RWPE1 (cell line): Measurements from ENCODE around the gene TRIM8.

Source experiments
- CTCF ChIA-PET: fragments of 350-600 bp; sonication (Branson Sonifier 250); formaldehyde crosslinking; extraction: SDS; loops from one replicate; lab custom pipeline; 2021; lab: Yijun Ruan, JAX
- POLR2A ChIA-PET: fragments of 400-600 bp; formaldehyde crosslinking; extraction: SDS; loops from one replicate; lab custom pipeline; 2020; ENCODE audit warnings: antibody characterized with exemption; ENCODE audit not compliant: low non-redundant PET; lab: Yijun Ruan, JAX
- DNase-seq: peaks from one replicate; pipeline ENCODE4 v3.0.0; 2012; ENCODE audit warnings: low spot score
- H3K27ac ChIP-seq: fragments of 450-650 bp; 2 replicates; pipeline ENCODE4 v1.5.1; 2017
- CTCF ChIP-seq: fragments of 450-650 bp; conservative IDR thresholded peaks from 2 replicates; pipeline ENCODE4 v1.5.1; 2017; ENCODE audit warnings: low read depth, mild to moderate bottlenecking

The TRIM8 gene

GRCh38 chr10:102668326-102669107 is 24.2 kb downstream of the TRIM8 start:
- ChIA-PET CTCF (interaction anchor here (0.9 to 2.0 kb wide), 2 partner anchors 10 to 84 kb away, joined by 3 to 12 read pairs; no protein-coding TSS in a partner anchor), POLR2A (no interaction called here)
- no peak for DNase-seq
- no peak for TF ChIP-seq CTCF
- peak overlapping the region; percentile 84 for H3K27ac ChIP-seq

- no peak for TF ChIP-seq CTCF
- peak; percentile 47 for DNase-seq
- ChIA-PET CTCF (interaction anchor here (1.0 to 2.0 kb wide), 4 partner anchors 9 to 68 kb away, joined by 3 to 12 read pairs (median 4); partner anchors contain the start of genes ARL3 and SFXN2), POLR2A (no interaction called here)
- H3K27ac ChIP-seq = peak overlapping the region; percentile 84
Observed at GRCh38 chr10:102669206-102670064, 25.2 kb downstream of the TRIM8 start.

GRCh38 chr10:102670065-102670670 is 25.9 kb downstream of the TRIM8 start:
- CTCF ChIA-PET = interaction anchor here (0.7 to 2.0 kb wide), 5 partner anchors 9 to 68 kb away, joined by 3 to 12 read pairs (median 4); partner anchors contain the start of genes ARL3, SFXN2 and TRIM8
- DNase-seq = no peak
- no peak for TF ChIP-seq CTCF
- POLR2A ChIA-PET = no interaction called here
- peak overlapping the region; percentile 84 for H3K27ac ChIP-seq

- no peak for TF ChIP-seq CTCF
- CTCF ChIA-PET = interaction anchor here (0.7 kb wide), 1 partner anchor 27 kb away, joined by 4 read pairs; the partner anchor contains the start of gene TRIM8
Observed at GRCh38 chr10:102670871-102671434, 26.7 kb downstream of the TRIM8 start.

GRCh38 chr10:102673236-102673818 is 29.0 kb downstream of the TRIM8 start:
- POLR2A ChIA-PET = interaction anchor here (0.6 kb wide), 1 partner anchor 43 kb away, joined by 12 read pairs; no protein-coding TSS in a partner anchor
- no peak for DNase-seq
- CTCF ChIA-PET = interaction anchor here (0.5 to 0.7 kb wide), 2 partner anchors 24 to 104 kb away, joined by 4 to 5 read pairs; no protein-coding TSS in a partner anchor
- peak overlapping the region; percentile 90 for H3K27ac ChIP-seq
- TF ChIP-seq CTCF = no peak

More at GRCh38 chr10:102670871-102671434, 26.7 kb downstream of the TRIM8 start:
- POLR2A ChIA-PET = no interaction called here
- H3K27ac ChIP-seq = peak overlapping the region; percentile 54
- DNase-seq = no peak
